GM06990 (cell line): ENCODE measurements around the gene ZNF793.

Experiments
- DNase-seq: peaks from one replicate; pipeline ENCODE4 v3.0.0-alpha.2; 2011; ENCODE audit not compliant: insufficient read length; ENCODE audit errors: extremely low read depth
- H3K27me3 ChIP-seq: replicated peaks from 2 replicates; pipeline ENCODE4 v1.6.0; 2011; ENCODE audit warnings: low read length; ENCODE audit not compliant: control insufficient read depth, insufficient read depth
- H3K36me3 ChIP-seq: 2 replicates; pipeline ENCODE4 v1.5.1; 2011; ENCODE audit warnings: low read length; ENCODE audit not compliant: control insufficient read depth, insufficient read depth
- H3K4me3 ChIP-seq: replicated peaks from 2 replicates; pipeline ENCODE4 v1.5.1; 2011; ENCODE audit warnings: low read depth, mild to moderate bottlenecking, control low read depth, low read length
- CTCF ChIP-seq: IDR thresholded peaks from 2 replicates; pipeline ENCODE4 v1.5.1; 2011; ENCODE audit warnings: low read length, control low read depth, mild to moderate bottlenecking, inconsistent platforms; ENCODE audit not compliant: insufficient read depth, poor library complexity, severe bottlenecking

ZNF793 gene

GRCh38 chr19:37551129-37551993 lies 44.6 kb downstream of the ZNF793 start:
- no peaks in the 10 kb centered on the region for H3K36me3 ChIP-seq
- H3K27me3 ChIP-seq, result no peaks in the 10 kb centered on the region
- peak overlapping the region; percentile 95 for H3K4me3 ChIP-seq
- peak; percentile 78 for TF ChIP-seq CTCF
- DNase-seq, result peak; percentile 93

GRCh38 chr19:37563518-37563917 lies 56.8 kb downstream of the ZNF793 start:
- Histone ChIP-seq H3K36me3 (no peaks in the 10 kb centered on the region), H3K27me3 (no peaks in the 10 kb centered on the region), H3K4me3 (no peak overlapping the region)
- DNase-seq, result no peak
- no peak for TF ChIP-seq CTCF

- no peak for TF ChIP-seq CTCF
- Histone ChIP-seq H3K4me3 (no peak overlapping the region), H3K27me3 (no peaks in the 10 kb centered on the region), H3K36me3 (no peaks in the 10 kb centered on the region)
- DNase-seq, result no peak
Measured at GRCh38 chr19:37564624-37565369, 58.1 kb downstream of the ZNF793 start.

- no peak for TF ChIP-seq CTCF
- DNase-seq, result no peak
- Histone ChIP-seq H3K4me3 (no peak overlapping the region), H3K36me3 (no peaks in the 10 kb centered on the region), H3K27me3 (no peaks in the 10 kb centered on the region)
Measured at GRCh38 chr19:37565370-37565669, 58.6 kb downstream of the ZNF793 start.

- no peak for DNase-seq
- Histone ChIP-seq H3K4me3 (no peak overlapping the region), H3K36me3 (no peaks in the 10 kb centered on the region)
Measured at GRCh38 chr19:37572203-37572602, 65.5 kb downstream of the ZNF793 start.

More at GRCh38 chr19:37572203-37572602, 65.5 kb downstream of the ZNF793 start:
- H3K27me3 ChIP-seq, result no peaks in the 10 kb centered on the region
- TF ChIP-seq CTCF, result no peak
